ENCODE data around the gene VPS13D.

DNA sequence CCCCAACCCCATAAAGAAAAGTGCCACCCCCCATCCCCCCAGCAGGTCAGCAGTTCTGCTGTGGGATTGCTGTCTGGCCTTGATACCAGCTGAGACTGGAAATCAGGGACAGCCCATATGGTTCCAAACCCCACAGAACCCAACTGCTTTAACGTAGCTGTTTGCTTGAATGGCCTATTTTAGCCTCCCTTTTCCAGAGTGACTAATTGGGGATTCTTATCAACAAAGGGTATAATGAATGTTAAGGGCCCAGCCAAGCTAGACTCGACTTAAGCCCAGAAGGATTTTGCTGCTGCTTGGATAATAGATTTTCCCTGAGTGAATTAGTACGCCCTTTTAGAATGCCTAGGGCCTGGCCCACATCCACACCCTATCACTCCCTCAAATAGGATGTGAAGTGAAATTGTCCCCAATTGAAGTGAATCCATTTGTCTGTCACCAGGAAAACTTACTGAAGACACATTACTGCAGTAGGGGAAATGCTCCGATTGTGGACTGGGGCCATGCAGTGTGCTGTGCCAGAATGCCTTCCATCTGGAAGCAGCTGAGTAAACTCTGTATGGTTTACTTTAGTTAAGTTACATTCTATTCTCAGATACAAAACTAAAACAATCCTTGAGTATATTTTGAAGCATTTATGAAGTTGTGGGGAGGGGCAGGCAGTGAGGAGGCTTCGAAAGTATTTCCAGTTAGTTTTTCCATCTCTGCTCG, 231.2 kb downstream of the VPS13D start:
- TF ChIP-seq POLR2AphosphoS2 (IDR thresholded peaks at IDR 0.05; ENCODE audit: low read depth, low read length) = no peak
- no peak for TF ChIP-seq MTA3 (IDR thresholded peaks at IDR 0.05; ENCODE audit: borderline replicate concordance, low read length)
- TF ChIP-seq KAT2A (conservative IDR thresholded peaks at IDR 0.05; ENCODE audit: control insufficient read depth, low read depth, low read length) = no peak
- TF ChIP-seq, protein P1, sequence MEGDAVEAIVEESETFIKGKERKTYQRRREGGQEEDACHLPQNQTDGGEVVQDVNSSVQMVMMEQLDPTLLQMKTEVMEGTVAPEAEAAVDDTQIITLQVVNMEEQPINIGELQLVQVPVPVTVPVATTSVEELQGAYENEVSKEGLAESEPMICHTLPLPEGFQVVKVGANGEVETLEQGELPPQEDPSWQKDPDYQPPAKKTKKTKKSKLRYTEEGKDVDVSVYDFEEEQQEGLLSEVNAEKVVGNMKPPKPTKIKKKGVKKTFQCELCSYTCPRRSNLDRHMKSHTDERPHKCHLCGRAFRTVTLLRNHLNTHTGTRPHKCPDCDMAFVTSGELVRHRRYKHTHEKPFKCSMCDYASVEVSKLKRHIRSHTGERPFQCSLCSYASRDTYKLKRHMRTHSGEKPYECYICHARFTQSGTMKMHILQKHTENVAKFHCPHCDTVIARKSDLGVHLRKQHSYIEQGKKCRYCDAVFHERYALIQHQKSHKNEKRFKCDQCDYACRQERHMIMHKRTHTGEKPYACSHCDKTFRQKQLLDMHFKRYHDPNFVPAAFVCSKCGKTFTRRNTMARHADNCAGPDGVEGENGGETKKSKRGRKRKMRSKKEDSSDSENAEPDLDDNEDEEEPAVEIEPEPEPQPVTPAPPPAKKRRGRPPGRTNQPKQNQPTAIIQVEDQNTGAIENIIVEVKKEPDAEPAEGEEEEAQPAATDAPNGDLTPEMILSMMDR (IDR thresholded peaks at IDR 0.05 in 2 of 3, conservative IDR thresholded peaks at IDR 0.05 in 1 of 3; ENCODE audit: control insufficient read depth in 2 of 3, extremely low read depth in 1 of 3, insufficient read depth in 1 of 3, low read depth in 3 of 3, low read length in 3 of 3) = no peak
- TF ChIP-seq CEBPB (IDR thresholded peaks at IDR 0.05; ENCODE audit: borderline replicate concordance in 1 of 2, low read depth in 2 of 2, low read length in 2 of 2) = no peak
